Activated T-helper 17 cell treated with anti-CD3 and anti-CD28 coated beads, Interleukin-2, amount 50 U/mL, for 72 hours (primary cell): Measurements from ENCODE around the gene MALAT1. TPM values are rescaled to one million over a fixed set of nuclear protein-coding genes. Genes with fewer than 3 reads are reported as not detected.

Source experiments
- total RNA-seq, 2 donors: library from RNA; stranded (reverse); gene quantifications; one replicate each; pipeline ENCODE4 v1.2.3, GENCODE V29; 2022

The MALAT1 gene
- total RNA-seq, 2 donors from 2014 or later = 5,547 to 22,796 TPM

Other genes starting within 250 kb of the MALAT1 start
- 10 to 100 TPM; 54.6 to 64.1 TPM for gene POLA2, start 237.1 kb upstream of the MALAT1 start, total RNA-seq
- gene CDC42EP2, start 184.2 kb upstream of the MALAT1 start, total RNA-seq = 1 to 10 TPM in 1 of 2 donors, under 1 TPM in 1; 0.73 to 2.0 TPM
- gene DPF2, start 165.2 kb upstream of the MALAT1 start, total RNA-seq = 10 to 100 TPM; 66.0 to 89.5 TPM
- gene TIGD3, start 144.3 kb upstream of the MALAT1 start, total RNA-seq = 1 to 10 TPM in 1 of 2 donors, under 1 TPM in 1; 0.95 to 1.5 TPM
- 10 to 100 TPM; 18.0 to 20.1 TPM for gene SLC25A45, start 116.4 kb upstream of the MALAT1 start, total RNA-seq
- gene FRMD8, start 112.4 kb upstream of the MALAT1 start, total RNA-seq = 10 to 100 TPM; 49.6 to 52.1 TPM
- 1,000 to 10,000 TPM in 1 of 2 donors, 100 to 1,000 TPM in 1; 823 to 2,912 TPM for gene NEAT1, start 76.2 kb upstream of the MALAT1 start, total RNA-seq
- 10 to 100 TPM; 80.4 to 86.8 TPM for gene SCYL1, start 26.0 kb downstream of the MALAT1 start, total RNA-seq
- 100 to 1,000 TPM in 1 of 2 donors, 10 to 100 TPM in 1; 54.3 to 124 TPM for gene LTBP3, start 59.3 kb downstream of the MALAT1 start, total RNA-seq
- gene ZNRD2, start 71.4 kb downstream of the MALAT1 start, total RNA-seq = 10 to 100 TPM; 30.3 to 49.4 TPM
- 10 to 100 TPM; 39.0 to 42.2 TPM for gene FAM89B, start 73.5 kb downstream of the MALAT1 start, total RNA-seq
- gene EHBP1L1, start 77.0 kb downstream of the MALAT1 start, total RNA-seq = 100 to 1,000 TPM; 126 to 167 TPM
- under 1 TPM; 0.52 to 0.79 TPM for gene KCNK7, start 96.8 kb downstream of the MALAT1 start, total RNA-seq
- 10 to 100 TPM; 64.9 to 83.2 TPM for gene MAP3K11, start 115.2 kb downstream of the MALAT1 start, total RNA-seq
- gene PCNX3, start 116.7 kb downstream of the MALAT1 start, total RNA-seq = 10 to 100 TPM; 20.8 to 39.1 TPM
- 100 to 1,000 TPM; 135 to 144 TPM for gene SIPA1, start 139.1 kb downstream of the MALAT1 start, total RNA-seq
- gene RELA, start 163.9 kb downstream of the MALAT1 start, total RNA-seq = 100 to 1,000 TPM in 1 of 2 donors, 10 to 100 TPM in 1; 82.5 to 150 TPM
- gene KAT5, start 213.2 kb downstream of the MALAT1 start, total RNA-seq = 10 to 100 TPM; 75.6 to 88.8 TPM
- 10 to 100 TPM; 57.4 to 92.9 TPM for gene RNASEH2C, start 221.8 kb downstream of the MALAT1 start, total RNA-seq